HEK293 (cell line): ENCODE data around the gene ZNF33A.

ENCODE experiments used
- CTCF ChIA-PET: fragments of 350-600 bp; formaldehyde crosslinking; extraction: SDS; loops from one replicate; lab custom pipeline; 2021; ENCODE audit warnings: antibody characterized with exemption; lab: Yijun Ruan, JAX
- POLR2A ChIA-PET: fragments of 300-600 bp; formaldehyde crosslinking; extraction: SDS; loops from one replicate; lab custom pipeline; 2020; ENCODE audit warnings: antibody characterized with exemption, inconsistent platforms; lab: Yijun Ruan, JAX
- H3K27ac ChIP-seq: fragments of 200-500 bp; sonication (Bioruptor generic); 2 replicates; pipeline ENCODE4 v1.5.1; 2014; ENCODE audit warnings: low read depth, low read length, control low read depth, inconsistent platforms; ENCODE audit errors: extremely low read depth
- H3K36me3 ChIP-seq, 2 experiments: fragments of 200-500 bp in 1 of 2; sonication (Bioruptor generic) in 1 of 2; 1 replicate in 1 of 2; 2 replicates in 1 of 2; pipeline ENCODE4 v1.5.1; 2014 to 2017; ENCODE audit warnings: inconsistent platforms in 2 of 2, low read length in 2 of 2; ENCODE audit not compliant: control insufficient read depth in 2 of 2, insufficient read depth in 1 of 2
- H3K4me1 ChIP-seq: fragments of 200-500 bp; sonication (Bioruptor generic); 2 replicates; pipeline ENCODE4 v1.5.1; 2014; ENCODE audit warnings: mild to moderate bottlenecking, low read length, inconsistent platforms; ENCODE audit not compliant: control insufficient read depth, insufficient read depth
- H3K4me3 ChIP-seq: 2 replicates; pipeline ENCODE4 v1.5.1; 2011; ENCODE audit warnings: low read depth, mild to moderate bottlenecking, control low read depth, low read length, moderate library complexity
- H3K9me3 ChIP-seq: fragments of 200-500 bp; sonication (Bioruptor generic); 2 replicates; pipeline ENCODE4 v1.5.1; 2014; ENCODE audit warnings: low read depth, low read length, inconsistent platforms; ENCODE audit not compliant: control insufficient read depth, insufficient read depth
- BCL11A ChIP-seq: fragments of 450-650 bp; formaldehyde crosslinking; IDR thresholded peaks from 2 replicates; pipeline ENCODE4 v1.5.1; 2016; ENCODE audit warnings: low read depth, missing biosample characterization, missing genetic modification characterization
- HIC1 ChIP-seq: fragments of 450-650 bp; formaldehyde crosslinking; IDR thresholded peaks from 2 replicates; pipeline ENCODE4 v1.5.1; 2016; ENCODE audit warnings: missing biosample characterization, missing genetic modification characterization
- REST ChIP-seq: fragments of 450-650 bp; formaldehyde crosslinking; IDR thresholded peaks from 2 replicates; pipeline ENCODE4 v1.5.1; 2016; ENCODE audit warnings: missing biosample characterization, missing genetic modification characterization
- SCRT2 ChIP-seq: fragments of 450-650 bp; formaldehyde crosslinking; IDR thresholded peaks from 2 replicates; pipeline ENCODE4 v1.5.1; 2016; ENCODE audit warnings: missing biosample characterization, missing genetic modification characterization
- SETDB1 ChIP-seq: IDR thresholded peaks from one replicate; pipeline ENCODE4 v1.6.1; 2017; ENCODE audit warnings: mild to moderate bottlenecking, low read length, moderate library complexity, mixed read lengths; ENCODE audit not compliant: insufficient read length
- YY2 ChIP-seq: fragments of 450-650 bp; formaldehyde crosslinking; IDR thresholded peaks from 2 replicates; pipeline ENCODE4 v1.5.1; 2016; ENCODE audit warnings: missing biosample characterization, missing genetic modification characterization
- ZBTB20 ChIP-seq: fragments of 450-650 bp; formaldehyde crosslinking; IDR thresholded peaks from 2 replicates; pipeline ENCODE4 v1.5.1; 2016; ENCODE audit warnings: missing biosample characterization, missing genetic modification characterization
- ZFHX2 ChIP-seq: fragments of 450-650 bp; formaldehyde crosslinking; conservative IDR thresholded peaks from 2 replicates; pipeline ENCODE4 v1.5.1; 2016; ENCODE audit warnings: missing biosample characterization, missing genetic modification characterization
- ZNF2 ChIP-seq: fragments of 450-650 bp; formaldehyde crosslinking; IDR thresholded peaks from 2 replicates; pipeline ENCODE4 v1.5.1; 2016; ENCODE audit warnings: missing biosample characterization, missing genetic modification characterization
- ZNF223 ChIP-seq: fragments of 450-650 bp; formaldehyde crosslinking; IDR thresholded peaks from 2 replicates; pipeline ENCODE4 v1.5.1; 2016; ENCODE audit warnings: missing biosample characterization, missing genetic modification characterization
- ZNF248 ChIP-seq: fragments of 450-650 bp; formaldehyde crosslinking; IDR thresholded peaks from 2 replicates; pipeline ENCODE4 v1.5.1; 2017; ENCODE audit warnings: missing biosample characterization, missing genetic modification characterization
- ZNF280C ChIP-seq: fragments of 450-650 bp; formaldehyde crosslinking; IDR thresholded peaks from 2 replicates; pipeline ENCODE4 v1.5.1; 2016; ENCODE audit warnings: missing biosample characterization, missing genetic modification characterization
- ZNF341 ChIP-seq: fragments of 450-650 bp; formaldehyde crosslinking; IDR thresholded peaks from 2 replicates; pipeline ENCODE4; 2016; ENCODE audit warnings: low read depth, missing biosample characterization, missing genetic modification characterization
- ZNF362 ChIP-seq: fragments of 450-650 bp; formaldehyde crosslinking; IDR thresholded peaks from 2 replicates; pipeline ENCODE4 v1.5.1; 2016; ENCODE audit warnings: missing biosample characterization, missing genetic modification characterization
- ZNF394 ChIP-seq: fragments of 450-650 bp; formaldehyde crosslinking; IDR thresholded peaks from 2 replicates; pipeline ENCODE4 v1.5.1; 2016; ENCODE audit warnings: missing biosample characterization, missing genetic modification characterization, mild to moderate bottlenecking, moderate library complexity, borderline replicate concordance
- ZNF513 ChIP-seq: fragments of 450-650 bp; IDR thresholded peaks from 2 replicates; pipeline ENCODE4 v1.5.1; 2018; ENCODE audit warnings: missing biosample characterization, missing genetic modification characterization
- ZNF558 ChIP-seq: fragments of 450-650 bp; formaldehyde crosslinking; IDR thresholded peaks from 2 replicates; pipeline ENCODE4 v1.5.1; 2016; ENCODE audit warnings: missing biosample characterization, missing genetic modification characterization
- ZNF600 ChIP-seq: fragments of 450-650 bp; formaldehyde crosslinking; IDR thresholded peaks from 2 replicates; pipeline ENCODE4 v1.5.1; 2016; ENCODE audit warnings: missing biosample characterization, missing genetic modification characterization
- ZNF654 ChIP-seq: fragments of 450-650 bp; formaldehyde crosslinking; IDR thresholded peaks from 2 replicates; pipeline ENCODE4 v1.5.1; 2016; ENCODE audit warnings: low read depth, missing biosample characterization, missing genetic modification characterization
- ZSCAN5A ChIP-seq: fragments of 450-650 bp; formaldehyde crosslinking; IDR thresholded peaks from 2 replicates; pipeline ENCODE4 v1.5.1; 2016; ENCODE audit warnings: missing biosample characterization, missing genetic modification characterization

ZNF33A gene

GRCh38 chr10:38045129-38045528 is 34.7 kb downstream of the ZNF33A start:
- CTCF ChIA-PET: no interaction called here
- H3K4me3 ChIP-seq: no peak overlapping the region
- TF ChIP-seq ZNF558 (no peak), ZNF362 (tag by site-specific recombination) (no peak), YY2 (tag by site-specific recombination) (no peak), ZNF600 (no peak), ZNF341 (tag by site-specific recombination) (no peak), SCRT2 (tag by site-specific recombination) (no peak), ZFHX2 (tag by site-specific recombination) (no peak), ZSCAN5A (tag by site-specific recombination) (no peak), ZBTB20 (tag by site-specific recombination) (no peak), HIC1 (tag by site-specific recombination) (no peak), ZNF513 (tag by site-specific recombination) (no peak), ZNF654 (tag by site-specific recombination) (no peak), REST (no peak), ZNF223 (tag by site-specific recombination) (no peak), SETDB1 (no peak), ZNF394 (tag by site-specific recombination) (no peak), ZNF2 (tag by site-specific recombination) (no peak), ZNF248 (tag by site-specific recombination) (no peak), BCL11A (tag by site-specific recombination) (no peak), ZNF280C (tag by site-specific recombination) (no peak)
- H3K9me3 ChIP-seq: no peaks in the 10 kb centered on the region
- POLR2A ChIA-PET: no interaction called here
- peaks cover 13 to 25% of the 10 kb centered on the region in 2 experiments for H3K36me3 ChIP-seq
- no peak overlapping the region for H3K27ac ChIP-seq
- H3K4me1 ChIP-seq: no peaks in the 10 kb centered on the region
